Uterus (tissue), 2 donors: ENCODE results near the gene NLRX1.

Experiments used
- CTCF ChIP-seq, 4 experiments: fragments of 200-600 bp in 2 of 4; fragments of 450-650 bp in 2 of 4; sonication (generic) in 2 of 4; IDR thresholded peaks; one replicate each; pipeline ENCODE4 v1.5.1; 2016 to 2019; ENCODE audit warnings: antibody characterized with exemption in 4 of 4, mild to moderate bottlenecking in 2 of 4, moderate library complexity in 1 of 4
- POLR2A ChIP-seq, 2 donors: fragments of 450-650 bp; IDR thresholded peaks; one replicate each; pipeline ENCODE4 v1.6.1; 2016; ENCODE audit warnings: antibody characterized with exemption in 2 of 2, mild to moderate bottlenecking in 1 of 2, moderate library complexity in 1 of 2

GRCh38 chr11:119192111-119192510 lies 23.6 kb downstream of the NLRX1 start:
- no peak for TF ChIP-seq CTCF (IDR thresholded peaks at IDR 0.05)
- TF ChIP-seq POLR2A (IDR thresholded peaks at IDR 0.05) = no peak
